Thyroid gland (tissue), 4 donors: Measurements from ENCODE around the gene DDN.

Experiments
- POLR2A ChIP-seq, 2 donors: fragments of 450-650 bp; IDR thresholded peaks; one replicate each; pipeline ENCODE4 v1.6.1; 2017; ENCODE audit warnings: antibody characterized with exemption in 2 of 2, mild to moderate bottlenecking in 2 of 2, moderate library complexity in 1 of 2
- TF ChIP-seq, protein P1 (sequence below), 6 experiments: fragments of 200-600 bp in 3 of 6; fragments of 450-650 bp in 3 of 6; sonication (generic) in 3 of 6; IDR thresholded peaks; one replicate each; pipeline ENCODE4 v1.5.1; 2016 to 2019; ENCODE audit warnings: antibody characterized with exemption in 6 of 6, mild to moderate bottlenecking in 2 of 6, inconsistent platforms in 1 of 6, moderate library complexity in 1 of 6

DNA sequence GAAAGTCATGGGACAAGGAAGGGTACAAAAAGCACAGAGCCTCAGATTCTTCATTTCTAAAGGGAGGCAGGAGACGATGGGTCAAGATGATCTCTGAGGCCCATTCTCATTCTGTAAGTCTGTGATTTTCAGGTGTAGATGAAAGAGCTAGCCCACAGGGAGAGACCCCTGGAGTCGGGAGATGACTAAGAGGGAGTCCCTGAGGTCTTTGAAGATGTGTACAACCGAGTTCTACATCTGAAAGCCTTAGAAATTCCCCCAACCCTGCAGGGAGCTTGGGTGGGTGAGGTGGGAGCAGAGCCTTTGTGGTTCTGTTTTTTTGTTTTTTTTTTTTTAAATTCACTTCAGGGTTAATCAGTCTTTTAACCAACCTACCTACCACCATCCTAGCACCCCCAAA lies 30.7 kb downstream of the DDN start:
- TF ChIP-seq, protein P1, sequence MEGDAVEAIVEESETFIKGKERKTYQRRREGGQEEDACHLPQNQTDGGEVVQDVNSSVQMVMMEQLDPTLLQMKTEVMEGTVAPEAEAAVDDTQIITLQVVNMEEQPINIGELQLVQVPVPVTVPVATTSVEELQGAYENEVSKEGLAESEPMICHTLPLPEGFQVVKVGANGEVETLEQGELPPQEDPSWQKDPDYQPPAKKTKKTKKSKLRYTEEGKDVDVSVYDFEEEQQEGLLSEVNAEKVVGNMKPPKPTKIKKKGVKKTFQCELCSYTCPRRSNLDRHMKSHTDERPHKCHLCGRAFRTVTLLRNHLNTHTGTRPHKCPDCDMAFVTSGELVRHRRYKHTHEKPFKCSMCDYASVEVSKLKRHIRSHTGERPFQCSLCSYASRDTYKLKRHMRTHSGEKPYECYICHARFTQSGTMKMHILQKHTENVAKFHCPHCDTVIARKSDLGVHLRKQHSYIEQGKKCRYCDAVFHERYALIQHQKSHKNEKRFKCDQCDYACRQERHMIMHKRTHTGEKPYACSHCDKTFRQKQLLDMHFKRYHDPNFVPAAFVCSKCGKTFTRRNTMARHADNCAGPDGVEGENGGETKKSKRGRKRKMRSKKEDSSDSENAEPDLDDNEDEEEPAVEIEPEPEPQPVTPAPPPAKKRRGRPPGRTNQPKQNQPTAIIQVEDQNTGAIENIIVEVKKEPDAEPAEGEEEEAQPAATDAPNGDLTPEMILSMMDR (IDR thresholded peaks at IDR 0.05): no peak
- TF ChIP-seq POLR2A (IDR thresholded peaks at IDR 0.05): no peak
